Measurements from ENCODE around the gene RCAN1.
"Not testable (repeated sequence)": the region's sequence is repeated elsewhere in the genome, so short reads cannot be mapped to it uniquely, and the experiment has no call there.

The RCAN1 gene

GRCh38 chr21:34561806-34562205 lies 53.1 kb downstream of the RCAN1 start:
- H3K27ac ChIP-seq: no peak overlapping the region
- no peak for TF ChIP-seq CTCF (conservative IDR thresholded peaks at IDR 0.05)

DNA sequence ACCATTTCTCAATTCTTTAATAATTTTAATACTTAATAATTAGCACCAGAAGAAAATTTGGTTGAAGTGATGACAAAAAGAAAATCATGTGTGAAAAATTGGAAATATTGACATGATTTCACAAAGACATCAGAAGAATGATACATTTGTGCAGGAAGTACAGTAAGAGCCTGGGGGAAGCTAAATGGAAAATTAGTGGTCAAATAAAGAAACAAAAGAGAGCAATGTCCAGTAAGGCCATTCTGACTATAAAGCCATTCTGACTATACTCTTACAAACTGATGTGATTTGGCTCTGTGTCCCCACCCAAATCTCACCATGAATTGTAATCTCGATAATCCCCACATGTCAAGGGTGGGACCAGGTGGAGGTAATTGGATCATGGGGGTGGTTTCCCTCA lies 54.3 kb downstream of the RCAN1 start:
- no peak overlapping the region for H3K27ac ChIP-seq
- no peak for TF ChIP-seq CTCF (conservative IDR thresholded peaks at IDR 0.05)

- TF ChIP-seq CTCF (conservative IDR thresholded peaks at IDR 0.05): no peak
- H3K27ac ChIP-seq: no peak overlapping the region
These were observed 54.9 kb downstream of the RCAN1 start for GRCh38 chr21:34560021-34560420.

- TF ChIP-seq CTCF (conservative IDR thresholded peaks at IDR 0.05): no peak
- H3K27ac ChIP-seq: no peak overlapping the region
These were observed 55.8 kb downstream of the RCAN1 start for GRCh38 chr21:34559089-34559631.

DNA sequence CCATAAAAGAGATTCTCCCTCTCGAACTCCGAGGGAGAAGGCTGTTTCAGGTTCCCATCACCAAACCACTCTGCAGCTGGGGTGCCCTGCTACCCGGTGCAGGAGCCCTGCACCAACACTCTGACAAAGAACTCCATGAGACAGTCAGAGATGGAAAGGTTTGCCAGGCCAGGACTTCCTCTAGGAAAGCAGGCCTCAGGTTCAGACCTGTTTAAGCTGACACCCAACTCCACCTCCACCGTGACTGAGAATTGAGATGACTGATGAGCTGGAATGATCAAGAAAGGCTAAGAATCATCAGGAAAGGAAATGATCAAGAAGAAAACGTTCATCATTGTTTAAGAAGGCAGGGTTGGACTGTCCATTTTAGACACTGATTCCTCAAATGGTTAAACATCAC lies 56.7 kb downstream of the RCAN1 start:
- H3K27ac ChIP-seq: no peak overlapping the region
- TF ChIP-seq CTCF (conservative IDR thresholded peaks at IDR 0.05): no peak

- TF ChIP-seq CTCF (conservative IDR thresholded peaks at IDR 0.05): no peak
- no peak overlapping the region for H3K27ac ChIP-seq
These were observed 57.7 kb downstream of the RCAN1 start for GRCh38 chr21:34557261-34557660.

GRCh38 chr21:34554670-34555069 lies 60.2 kb downstream of the RCAN1 start:
- H3K27ac ChIP-seq: not testable (repeated sequence)

DNA sequence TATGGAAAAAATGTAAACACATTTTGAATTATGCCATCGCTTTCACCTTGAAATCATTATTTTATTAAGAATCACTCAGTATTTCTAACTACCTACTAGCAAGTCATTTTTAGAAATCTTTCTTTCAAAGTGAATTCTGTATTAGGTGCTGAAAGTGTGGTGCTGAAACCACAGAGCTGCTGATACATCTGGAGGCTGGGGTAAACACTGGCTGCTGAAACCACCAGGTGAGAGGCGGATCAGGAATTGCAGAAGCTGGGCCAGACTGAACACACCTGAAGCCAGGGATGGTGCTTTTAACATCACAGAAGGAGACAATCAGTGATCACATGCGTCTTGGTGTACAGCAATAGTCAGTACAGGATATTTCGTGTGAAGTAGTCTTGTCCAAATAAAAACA lies 60.7 kb downstream of the RCAN1 start:
- no peak for TF ChIP-seq CTCF (conservative IDR thresholded peaks at IDR 0.05)
- H3K27ac ChIP-seq: no peak overlapping the region

Data from VCaP (cell line).